Bronchial epithelial cell (primary cell): ENCODE measurements around the gene ZMYM5. TPM values are rescaled to one million over a fixed set of nuclear protein-coding genes. Genes with fewer than 3 reads are reported as not detected.
"Not testable (repeated sequence)": the region's sequence is repeated elsewhere in the genome, so short reads cannot be mapped to it uniquely, and the experiment has no call there.

ENCODE experiments used
- DNase-seq: peaks from one replicate; pipeline ENCODE4 v3.0.0-alpha.2; 2010; ENCODE audit warnings: low read depth
- FAIRE-seq: peaks from 2 replicates; lab custom pipeline; 2011; peaks lifted over from hg19 to GRCh38; lab: Jason Lieb, UNC
- H3K27me3 ChIP-seq: 2 replicates; pipeline ENCODE4 v1.5.1; 2011; ENCODE audit warnings: low read length; ENCODE audit not compliant: control insufficient read depth, insufficient read depth
- H3K36me3 ChIP-seq: 2 replicates; pipeline ENCODE4 v1.5.1; 2011; ENCODE audit warnings: low read length; ENCODE audit not compliant: control insufficient read depth, insufficient read depth
- H3K4me3 ChIP-seq: 2 replicates; pipeline ENCODE4 v1.5.1; 2011; ENCODE audit warnings: mild to moderate bottlenecking, low read depth, low read length, control low read depth
- total RNA-seq: library from RNA; depleted of rRNA; stranded (reverse); fragments of >200 nt; gene quantifications from 2 replicates; pipeline ENCODE4 v1.2.1, GENCODE V29; 2014
- TF ChIP-seq, protein P1 (sequence below): IDR thresholded peaks from 2 replicates; pipeline ENCODE4 v1.5.1; 2011; ENCODE audit warnings: mild to moderate bottlenecking, moderate library complexity, low read length, control low read depth, inconsistent platforms; ENCODE audit not compliant: insufficient read depth, severe bottlenecking

The ZMYM5 gene
- total RNA-seq, 1 donor from 2014 or later = 11.1 TPM

DNA sequence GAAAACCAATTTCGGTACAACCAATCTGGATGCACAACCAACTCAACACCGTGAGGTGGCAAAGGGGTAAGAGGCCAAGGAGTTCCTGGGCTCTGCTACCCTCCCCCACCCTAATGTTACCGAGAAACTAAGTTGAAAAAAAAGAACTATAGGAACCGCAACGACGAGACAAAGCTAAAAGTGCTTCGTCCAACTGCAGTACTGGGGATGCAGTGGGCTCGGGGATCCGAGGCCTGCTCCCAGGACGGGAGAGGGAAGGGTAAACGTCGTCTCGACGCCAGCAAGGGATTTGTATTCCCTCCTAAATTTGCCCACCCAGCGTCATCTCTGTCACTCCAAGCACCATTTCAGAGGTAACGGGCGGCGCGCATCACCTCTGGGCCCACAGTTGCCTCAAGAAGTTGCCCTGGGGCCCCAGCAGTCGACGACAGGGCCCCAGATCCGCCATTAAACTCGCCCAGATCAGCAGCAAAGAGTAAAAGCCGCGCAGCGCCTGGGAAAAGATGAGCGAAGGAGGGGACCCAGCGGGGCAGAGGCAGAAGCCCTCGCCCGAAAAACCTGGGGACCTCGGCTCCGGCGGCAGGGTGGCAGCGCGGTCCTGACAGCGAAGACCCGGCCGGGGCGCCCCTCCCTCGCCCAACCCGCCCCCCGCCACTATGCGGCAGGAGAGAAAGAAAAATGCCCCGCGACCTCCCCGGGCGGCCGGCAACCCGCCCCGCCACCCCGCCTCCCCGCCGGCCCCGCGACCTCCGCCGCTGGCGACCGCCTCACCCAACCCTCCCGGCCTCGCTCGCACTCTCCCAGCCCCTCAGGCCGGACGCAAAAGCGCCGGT is 752 bp downstream of the ZMYM5 start:
- H3K27me3 ChIP-seq = no peaks in the 10 kb centered on the region
- TF ChIP-seq, protein P1, sequence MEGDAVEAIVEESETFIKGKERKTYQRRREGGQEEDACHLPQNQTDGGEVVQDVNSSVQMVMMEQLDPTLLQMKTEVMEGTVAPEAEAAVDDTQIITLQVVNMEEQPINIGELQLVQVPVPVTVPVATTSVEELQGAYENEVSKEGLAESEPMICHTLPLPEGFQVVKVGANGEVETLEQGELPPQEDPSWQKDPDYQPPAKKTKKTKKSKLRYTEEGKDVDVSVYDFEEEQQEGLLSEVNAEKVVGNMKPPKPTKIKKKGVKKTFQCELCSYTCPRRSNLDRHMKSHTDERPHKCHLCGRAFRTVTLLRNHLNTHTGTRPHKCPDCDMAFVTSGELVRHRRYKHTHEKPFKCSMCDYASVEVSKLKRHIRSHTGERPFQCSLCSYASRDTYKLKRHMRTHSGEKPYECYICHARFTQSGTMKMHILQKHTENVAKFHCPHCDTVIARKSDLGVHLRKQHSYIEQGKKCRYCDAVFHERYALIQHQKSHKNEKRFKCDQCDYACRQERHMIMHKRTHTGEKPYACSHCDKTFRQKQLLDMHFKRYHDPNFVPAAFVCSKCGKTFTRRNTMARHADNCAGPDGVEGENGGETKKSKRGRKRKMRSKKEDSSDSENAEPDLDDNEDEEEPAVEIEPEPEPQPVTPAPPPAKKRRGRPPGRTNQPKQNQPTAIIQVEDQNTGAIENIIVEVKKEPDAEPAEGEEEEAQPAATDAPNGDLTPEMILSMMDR = no peak
- peak overlapping the region; percentile 78 for H3K4me3 ChIP-seq
- peak; percentile 30 for DNase-seq
- no peaks in the 10 kb centered on the region for H3K36me3 ChIP-seq
- no peak for FAIRE-seq

- H3K27me3 ChIP-seq = no peaks in the 10 kb centered on the region
- TF ChIP-seq, protein P1 = no peak
- H3K4me3 ChIP-seq = peak overlapping the region; percentile 78
- H3K36me3 ChIP-seq = no peaks in the 10 kb centered on the region
- FAIRE-seq = no peak
- no peak for DNase-seq
These were observed 1.7 kb downstream of the ZMYM5 start for GRCh38 chr13:19861762-19862161.

DNA sequence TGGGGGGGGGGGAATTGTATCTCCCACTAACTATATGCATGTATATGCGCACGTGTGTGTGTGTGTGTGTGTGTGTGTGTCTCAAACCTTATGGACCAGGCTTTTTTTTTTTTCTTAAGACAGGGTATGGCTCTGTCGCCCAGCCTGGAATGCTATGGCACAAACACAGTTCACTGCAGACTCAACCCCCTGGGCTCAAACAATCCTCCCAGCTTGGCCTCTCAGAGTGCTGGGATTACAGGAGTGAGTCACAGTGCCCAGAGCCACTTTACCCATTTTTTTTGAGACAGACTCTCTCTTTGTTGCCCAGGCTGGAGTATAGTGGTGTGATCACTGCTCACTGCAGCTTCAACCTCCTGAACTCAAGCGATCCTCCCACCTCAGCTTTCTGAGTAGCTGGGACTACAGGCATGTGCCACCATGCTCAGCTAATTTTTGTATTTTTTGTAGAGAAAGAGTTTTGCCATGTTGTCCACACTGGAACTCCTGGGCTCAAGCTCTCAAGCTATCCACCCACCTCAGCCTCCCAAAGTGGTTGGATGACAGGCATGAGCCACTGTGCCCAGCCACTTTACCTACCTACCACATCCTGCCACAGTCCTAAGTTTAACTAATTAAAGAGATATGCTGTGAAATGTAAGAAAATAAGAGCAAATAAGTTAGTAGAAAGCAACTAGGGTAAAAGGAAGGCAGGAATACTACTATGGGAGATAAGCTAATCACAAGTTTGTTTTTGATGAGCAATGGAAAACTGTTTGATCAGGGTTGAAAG is 2.4 kb downstream of the ZMYM5 start:
- FAIRE-seq = no peak
- TF ChIP-seq, protein P1 = no peak
- peak; percentile 73 for DNase-seq
- Histone ChIP-seq H3K36me3 (no peaks in the 10 kb centered on the region), H3K4me3 (no peak overlapping the region), H3K27me3 (no peaks in the 10 kb centered on the region)

- DNase-seq, H3K36me3 ChIP-seq, FAIRE-seq, H3K27me3 ChIP-seq, H3K4me3 ChIP-seq: not testable (repeated sequence)
These were observed 5.8 kb downstream of the ZMYM5 start for GRCh38 chr13:19857637-19858036.

DNA sequence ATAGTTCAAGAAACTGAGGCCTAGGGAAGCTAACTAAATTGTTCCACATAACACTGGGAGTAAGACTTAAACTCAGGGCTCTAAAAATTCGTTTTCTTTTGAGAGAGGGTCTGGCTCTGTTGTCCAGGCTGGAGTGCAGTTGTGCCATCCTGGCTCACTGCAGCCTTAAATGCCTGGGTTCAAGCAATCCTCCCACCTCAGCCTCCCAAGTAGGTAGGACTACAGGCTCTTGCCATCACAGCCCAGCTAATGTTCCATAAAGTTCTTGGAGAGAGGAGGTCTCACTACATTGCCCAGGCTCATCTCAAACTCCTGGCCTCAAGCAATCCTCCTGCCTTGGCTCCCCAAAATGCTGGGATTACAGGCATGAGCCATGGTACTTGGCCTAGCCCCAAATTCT is 10.7 kb downstream of the ZMYM5 start:
- TF ChIP-seq, protein P1 = no peak
- Histone ChIP-seq H3K27me3 (no peaks in the 10 kb centered on the region), H3K4me3 (no peak overlapping the region), H3K36me3 (peaks cover 5% of the 10 kb centered on the region)
- no peak for DNase-seq
- FAIRE-seq = no peak

GRCh38 chr13:19845758-19846157 is 17.7 kb downstream of the ZMYM5 start:
- DNase-seq = peak; percentile 98
- Histone ChIP-seq H3K4me3 (no peak overlapping the region), H3K36me3 (peaks cover 3% of the 10 kb centered on the region), H3K27me3 (no peaks in the 10 kb centered on the region)
- TF ChIP-seq, protein P1 = no peak
- peak; percentile 28 for FAIRE-seq
